HepG2 (cell line): ENCODE results near the gene NCBP3. TPM values are rescaled to one million over a fixed set of nuclear protein-coding genes. Genes with fewer than 3 reads are reported as not detected.

Experiments
- ATAC-seq: fragments of 200-7000 bp; cut with Tn5 transposase; 3 replicates; pipeline ENCODE4 v1.9.1; 2020; ENCODE audit warnings: mild to moderate bottlenecking, moderate library complexity
- BruUV-seq: library from RNA; stranded (reverse); fragments of 400-500 nt; replicated peaks from 2 replicates; lab custom pipeline; 2021; lab: Mats Ljungman, UMichigan
- CTCF ChIA-PET: fragments of 300-600 bp; formaldehyde crosslinking; extraction: SDS; loops from one replicate; lab custom pipeline; 2021; ENCODE audit warnings: low total read pairs, inconsistent platforms, low intra/inter-chr PET ratio; lab: Yijun Ruan, JAX
- POLR2A ChIA-PET: fragments of 350-600 bp; sonication (Branson Sonifier 250); formaldehyde crosslinking; loops from one replicate; lab custom pipeline; 2020; ENCODE audit warnings: antibody characterized with exemption, inconsistent platforms; lab: Yijun Ruan, JAX
- DNase-seq: peaks from one replicate; pipeline ENCODE4 v3.0.0-alpha.2; 2015; ENCODE audit warnings: low spot score
- FAIRE-seq: peaks from 3 replicates; lab custom pipeline; 2011; peaks lifted over from hg19 to GRCh38; lab: Jason Lieb, UNC
- H2AFZ ChIP-seq: one replicate; pipeline ENCODE4 v1.6.1; 2011; ENCODE audit warnings: low read length, inconsistent platforms
- H3K27ac ChIP-seq: fragments of 300-600 bp; 3 replicates; pipeline ENCODE4 v1.8.0; 2011; ENCODE audit warnings: mixed run types, mild to moderate bottlenecking, mixed read lengths, low read length, inconsistent platforms; ENCODE audit not compliant: insufficient read depth; ENCODE audit errors: extremely low read length
- H3K27me3 ChIP-seq, 2 experiments: fragments of 200-600 bp in 1 of 2; 2 replicates in 1 of 2; 3 replicates in 1 of 2; pipeline versions ENCODE4 v1.6.0 to v1.8.0; 2011; ENCODE audit warnings: low read length in 2 of 2, mild to moderate bottlenecking in 2 of 2, moderate library complexity in 2 of 2, inconsistent platforms in 1 of 2; ENCODE audit not compliant: insufficient read depth in 2 of 2, control insufficient read depth in 1 of 2
- H3K36me3 ChIP-seq, 2 experiments: fragments of 200-600 bp in 1 of 2; replicated peaks in 1 of 2; 2 replicates in 1 of 2; 3 replicates in 1 of 2; pipeline versions ENCODE4 v1.5.1 to v1.8.0; 2011; ENCODE audit warnings: low read length in 2 of 2, inconsistent platforms in 1 of 2; ENCODE audit not compliant: insufficient read depth in 2 of 2, control insufficient read depth in 1 of 2
- H3K4me1 ChIP-seq: 2 replicates; pipeline ENCODE4 v1.5.1; 2012; ENCODE audit warnings: low read length, inconsistent platforms; ENCODE audit not compliant: insufficient read depth
- H3K4me2 ChIP-seq: 2 replicates; pipeline ENCODE4 v1.6.0; 2011; ENCODE audit warnings: low read depth, low read length, inconsistent platforms
- H3K4me3 ChIP-seq, 3 experiments: fragments of 200-600 bp in 1 of 3; sonication (generic), shearing (Covaris generic) in 1 of 3; replicated peaks in 1 of 3; 2 replicates each; pipeline ENCODE4 v1.5.1; 2011 to 2016; ENCODE audit warnings: low read length in 3 of 3, inconsistent platforms in 2 of 3, low read depth in 2 of 3, mild to moderate bottlenecking in 2 of 3, control low read depth in 1 of 3, mixed read lengths in 1 of 3; ENCODE audit not compliant: insufficient read depth in 1 of 3
- H3K79me2 ChIP-seq: one replicate; pipeline ENCODE4 v1.6.1; 2011; ENCODE audit warnings: low read length, inconsistent platforms; ENCODE audit not compliant: insufficient read depth
- H3K9ac ChIP-seq: 2 replicates; pipeline ENCODE4 v1.6.0; 2011; ENCODE audit warnings: mild to moderate bottlenecking, low read depth, low read length, inconsistent platforms; ENCODE audit not compliant: insufficient read depth
- H3K9me3 ChIP-seq: 2 replicates; pipeline ENCODE4 v1.5.1; 2012; ENCODE audit warnings: mild to moderate bottlenecking, low read length
- H4K20me1 ChIP-seq: 2 replicates; pipeline ENCODE4 v1.6.0; 2011; ENCODE audit warnings: inconsistent platforms, mild to moderate bottlenecking, low read length, moderate library complexity; ENCODE audit not compliant: insufficient read depth
- AHR ChIP-seq: IDR thresholded peaks from 2 replicates; pipeline ENCODE4 v1.6.1; 2018; ENCODE audit warnings: missing genetic modification reagents, missing compliant biosample characterization
- DMTF1 ChIP-seq: sonication (generic); formaldehyde crosslinking; IDR thresholded peaks from 2 replicates; pipeline ENCODE4 v1.4.0; 2020; ENCODE audit warnings: mild to moderate bottlenecking, missing genetic modification reagents
- HDAC2 ChIP-seq: sonication (generic); formaldehyde crosslinking; IDR thresholded peaks from 2 replicates; pipeline ENCODE4 v1.4.0; 2020; ENCODE audit warnings: missing genetic modification reagents
- MTA3 ChIP-seq: sonication (generic); formaldehyde crosslinking; IDR thresholded peaks from 2 replicates; pipeline ENCODE4 v1.4.0; 2020; ENCODE audit warnings: missing genetic modification reagents
- RFX1 ChIP-seq: fragments of 450-650 bp; IDR thresholded peaks from 2 replicates; pipeline ENCODE4 v1.6.1; 2017
- SOX5 ChIP-seq: IDR thresholded peaks from 2 replicates; pipeline ENCODE4 v1.6.1; 2016; ENCODE audit warnings: borderline replicate concordance
- ZNF281 ChIP-seq: sonication (generic); formaldehyde crosslinking; IDR thresholded peaks from 2 replicates; pipeline ENCODE4 v1.4.0; 2020; ENCODE audit warnings: missing genetic modification reagents, borderline replicate concordance
- ZNF329 ChIP-seq: sonication (generic); formaldehyde crosslinking; IDR thresholded peaks from 2 replicates; pipeline ENCODE4 v1.9.0; 2021; ENCODE audit warnings: low read depth, mild to moderate bottlenecking, missing genetic modification reagents
- ZNF550 ChIP-seq: sonication (generic); formaldehyde crosslinking; IDR thresholded peaks from 2 replicates; pipeline ENCODE4 v1.4.0; 2020; ENCODE audit warnings: mild to moderate bottlenecking, missing genetic modification reagents, borderline replicate concordance
- ZNF891 ChIP-seq: sonication (generic); formaldehyde crosslinking; IDR thresholded peaks from 2 replicates; pipeline ENCODE4 v1.5.0; 2020; ENCODE audit warnings: mild to moderate bottlenecking, missing genetic modification reagents
- WGBS: methylation state at CpG from one replicate; pipeline ENCODE4 v1.1.6; 2017; ENCODE audit warnings: low lambda C conversion rate; 5-methylcytosine and 5-hydroxymethylcytosine counted together
- in situ Hi-C: cut with HindIII; loops from 2 replicates; pipeline ENCODE4 v1.10.0; 2017; ENCODE audit warnings: low pct_unique_long_range_greater_than_20kb; ENCODE audit not compliant: extremely low pct_ligation_motif_present
- intact Hi-C: fragments of 100-400 bp; cut with micrococcal nuclease; formaldehyde crosslinking; loops from one replicate; pipeline ENCODE4 v1.10.0; 2022; ENCODE audit not compliant: unreplicated experiment
- polyA plus RNA-seq, 8 experiments: library from polyadenylated mRNA; depleted of rRNA in 3 of 8; stranded (reverse) in 7 of 8; unstranded in 1 of 8; fragments of >200 nt; fragmentation: Illumina TruSeq in 4 of 8; extraction: Trizol in 4 of 8; gene quantifications; 2 replicates each; pipeline versions ENCODE4 v1.2.1 to v1.2.3, GENCODE V29; 2011 to 2016; ENCODE audit warnings: low read depth in 4 of 8, missing spikeins in 1 of 8, mixed read lengths in 1 of 8; ENCODE audit not compliant: insufficient read depth in 1 of 8
- total RNA-seq, 5 experiments: library from RNA; depleted of rRNA; stranded (reverse); fragments of >200 nt; fragmentation: Illumina TruSeq; extraction: Trizol; gene quantifications; 2 replicates each; pipeline ENCODE4 v1.2.3, GENCODE V29; 2016; ENCODE audit warnings: low read depth in 1 of 5
- TF ChIP-seq, protein P1 (sequence below): sonication (generic); formaldehyde crosslinking; IDR thresholded peaks from 2 replicates; pipeline ENCODE4 v1.4.0; 2020; ENCODE audit warnings: missing genetic modification reagents, borderline replicate concordance

Gene NCBP3
- total and polyA plus RNA-seq, 2 of the 13 experiments (the other 11 are each of a cell fraction or from before 2014, with no cell fraction given) = 19.5 to 24.8 TPM

DNA sequence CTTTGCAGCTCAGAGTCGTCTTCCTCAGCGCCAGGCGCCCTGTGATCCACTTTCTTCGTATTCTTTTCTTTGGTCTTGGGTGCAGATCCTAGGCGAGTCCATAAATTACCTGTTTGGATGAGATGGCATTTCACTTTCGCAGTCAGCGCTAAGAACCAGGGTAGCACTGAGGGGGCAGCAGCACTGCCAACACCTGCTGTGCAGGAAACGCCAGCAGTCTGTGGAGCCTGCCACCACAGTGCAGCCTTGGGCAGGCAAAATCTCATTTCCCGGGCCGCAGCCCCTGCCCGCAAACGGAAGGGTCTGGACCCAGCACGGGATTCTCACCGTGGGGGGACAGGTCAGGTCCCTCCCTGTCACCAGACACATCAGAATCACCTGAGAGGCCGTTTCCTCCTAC, 32.9 kb downstream of the NCBP3 start:
- WGBS = 96% methylated on average over 15 of the region's 15 CpGs
- TF ChIP-seq DMTF1 (CRISPR knock-in tag) (no peak), ZNF550 (CRISPR knock-in tag) (no peak), ZNF281 (no peak), ZNF329 (no peak), RFX1 (no peak), MTA3 (CRISPR knock-in tag) (no peak), HDAC2 (CRISPR knock-in tag) (no peak), ZNF891 (no peak), AHR (CRISPR knock-in tag) (no peak), SOX5 (CRISPR knock-in tag) (no peak)
- TF ChIP-seq, protein P1, sequence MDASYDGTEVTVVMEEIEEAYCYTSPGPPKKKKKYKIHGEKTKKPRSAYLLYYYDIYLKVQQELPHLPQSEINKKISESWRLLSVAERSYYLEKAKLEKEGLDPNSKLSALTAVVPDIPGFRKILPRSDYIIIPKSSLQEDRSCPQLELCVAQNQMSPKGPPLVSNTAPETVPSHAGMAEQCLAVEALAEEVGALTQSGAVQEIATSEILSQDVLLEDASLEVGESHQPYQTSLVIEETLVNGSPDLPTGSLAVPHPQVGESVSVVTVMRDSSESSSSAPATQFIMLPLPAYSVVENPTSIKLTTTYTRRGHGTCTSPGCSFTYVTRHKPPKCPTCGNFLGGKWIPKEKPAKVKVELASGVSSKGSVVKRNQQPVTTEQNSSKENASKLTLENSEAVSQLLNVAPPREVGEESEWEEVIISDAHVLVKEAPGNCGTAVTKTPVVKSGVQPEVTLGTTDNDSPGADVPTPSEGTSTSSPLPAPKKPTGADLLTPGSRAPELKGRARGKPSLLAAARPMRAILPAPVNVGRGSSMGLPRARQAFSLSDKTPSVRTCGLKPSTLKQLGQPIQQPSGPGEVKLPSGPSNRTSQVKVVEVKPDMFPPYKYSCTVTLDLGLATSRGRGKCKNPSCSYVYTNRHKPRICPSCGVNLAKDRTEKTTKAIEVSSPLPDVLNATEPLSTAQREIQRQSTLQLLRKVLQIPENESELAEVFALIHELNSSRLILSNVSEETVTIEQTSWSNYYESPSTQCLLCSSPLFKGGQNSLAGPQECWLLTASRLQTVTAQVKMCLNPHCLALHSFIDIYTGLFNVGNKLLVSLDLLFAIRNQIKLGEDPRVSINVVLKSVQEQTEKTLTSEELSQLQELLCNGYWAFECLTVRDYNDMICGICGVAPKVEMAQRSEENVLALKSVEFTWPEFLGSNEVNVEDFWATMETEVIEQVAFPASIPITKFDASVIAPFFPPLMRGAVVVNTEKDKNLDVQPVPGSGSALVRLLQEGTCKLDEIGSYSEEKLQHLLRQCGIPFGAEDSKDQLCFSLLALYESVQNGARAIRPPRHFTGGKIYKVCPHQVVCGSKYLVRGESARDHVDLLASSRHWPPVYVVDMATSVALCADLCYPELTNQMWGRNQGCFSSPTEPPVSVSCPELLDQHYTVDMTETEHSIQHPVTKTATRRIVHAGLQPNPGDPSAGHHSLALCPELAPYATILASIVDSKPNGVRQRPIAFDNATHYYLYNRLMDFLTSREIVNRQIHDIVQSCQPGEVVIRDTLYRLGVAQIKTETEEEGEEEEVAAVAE (CRISPR knock-in tag) = no peak
- H3K9me3 ChIP-seq = no peaks in the 10 kb centered on the region
- POLR2A ChIA-PET = no interaction called here
- peaks cover 19 to 66% of the 10 kb centered on the region in 2 experiments; a peak in 4 of 5 replicates for H3K36me3 ChIP-seq
- no peak overlapping the region for H2AFZ ChIP-seq
- intact Hi-C loops (no loop called here), in situ Hi-C loops (no loop called here)
- DNase-seq = no peak
- H3K4me2 ChIP-seq = no peak overlapping the region
- FAIRE-seq = no peak
- CTCF ChIA-PET = interaction anchor here (0.6 kb wide), 1 partner anchor 821 kb away, joined by 3 read pairs; no protein-coding TSS in a partner anchor
- ATAC-seq = no peak
- no peaks in the 10 kb centered on the region for H3K27me3 ChIP-seq
- H4K20me1 ChIP-seq = no peaks in the 10 kb centered on the region
- BruUV-seq = no TSS peak
- no peaks in the 10 kb centered on the region for H3K79me2 ChIP-seq
- H3K27ac ChIP-seq = no peak overlapping the region
- no peak overlapping the region for H3K9ac ChIP-seq
- H3K4me1 ChIP-seq = no peaks in the 10 kb centered on the region
- H3K4me3 ChIP-seq = no peak overlapping the region
